ENCODE data around the gene GPR157.
"Not testable (repeated sequence)": the region's sequence is repeated elsewhere in the genome, so short reads cannot be mapped to it uniquely, and the experiment has no call there.

Gene GPR157

DNA sequence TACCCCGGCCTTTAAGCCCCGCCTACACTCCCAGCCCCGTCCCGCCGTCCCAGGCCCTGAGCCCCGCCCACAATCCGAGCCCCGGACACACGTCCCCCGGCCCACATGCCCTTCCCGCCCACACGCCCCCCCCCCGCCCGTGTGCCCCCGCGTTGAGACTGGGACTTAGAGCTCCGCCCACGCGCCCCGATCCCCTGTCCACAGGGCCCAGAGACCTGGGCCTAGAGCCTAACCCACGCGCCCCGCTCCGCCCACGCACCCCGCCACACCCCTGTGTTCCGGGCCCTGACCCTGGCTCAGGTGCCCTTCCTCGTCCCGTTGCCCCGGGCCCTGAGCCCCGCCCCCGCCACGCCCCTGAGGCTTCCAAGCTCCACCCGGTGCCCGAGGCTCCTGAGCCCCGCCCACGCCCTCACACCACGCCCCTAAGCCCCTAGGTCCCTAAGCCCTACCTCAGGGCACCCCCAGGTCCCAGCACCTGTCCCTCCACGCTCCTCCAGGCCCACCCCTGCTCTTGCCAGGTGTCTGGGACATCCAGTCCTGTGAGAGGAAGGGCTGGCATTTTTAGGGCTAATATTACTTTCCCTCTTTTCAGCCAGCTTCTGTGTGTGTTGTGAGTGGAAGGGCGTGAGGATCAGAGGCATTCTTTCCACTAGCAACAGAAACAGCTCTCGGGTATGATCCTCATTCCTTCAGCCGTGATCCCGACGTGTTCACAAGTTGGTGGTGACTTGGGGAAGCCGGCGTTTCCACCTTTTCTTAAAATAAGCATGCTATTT is 552 bp upstream of the GPR157 start:
- peaks cover 13% of the 10 kb centered on the region for H3K27me3 ChIP-seq (ENCODE audit: low read depth, low read length)
- no peaks in the 10 kb centered on the region for H3K79me2 ChIP-seq (ENCODE audit: low read length)
- peaks cover 9% of the 10 kb centered on the region; the same call in 1 of the 2 replicates for H3K4me1 ChIP-seq (ENCODE audit: low read length)
- no peak for TF ChIP-seq CTCF (IDR thresholded peaks at IDR 0.05; ENCODE audit: low read depth, low read length)
- H3K9ac ChIP-seq (ENCODE audit: low read length), result peak overlapping the region; percentile 30; the same call in 1 of the 2 replicates
- H2AFZ ChIP-seq (ENCODE audit: low read depth, low read length), result peak overlapping the region; percentile 91
- peak overlapping the region; percentile 88 for H3K4me2 ChIP-seq (ENCODE audit: low read length)
- H3K27ac ChIP-seq (ENCODE audit: low read length), result no peak overlapping the region
- no peaks in the 10 kb centered on the region for H3K36me3 ChIP-seq (replicated peaks; ENCODE audit: low read depth, low read length)
- no peaks in the 10 kb centered on the region for H3K9me3 ChIP-seq (ENCODE audit: insufficient read depth, low read length)
- no peaks in the 10 kb centered on the region for H4K20me1 ChIP-seq (ENCODE audit: insufficient read depth, low read length)
- H3K4me3 ChIP-seq (ENCODE audit: low read length), result peak overlapping the region; percentile 82

- Histone ChIP-seq H3K27me3 (ENCODE audit: low read depth, low read length) (peaks cover 7% of the 10 kb centered on the region; the same call in 1 of the 2 replicates), H3K9me3 (ENCODE audit: insufficient read depth, low read length) (no peaks in the 10 kb centered on the region), H3K4me3 (ENCODE audit: low read length) (no peak overlapping the region), H3K27ac (ENCODE audit: low read length) (no peak overlapping the region), H4K20me1 (ENCODE audit: insufficient read depth, low read length) (no peaks in the 10 kb centered on the region), H3K4me1 (ENCODE audit: low read length) (peaks cover 9% of the 10 kb centered on the region; the same call in 1 of the 2 replicates), H3K4me2 (ENCODE audit: low read length) (no peak overlapping the region), H3K36me3 (replicated peaks; ENCODE audit: low read depth, low read length) (no peaks in the 10 kb centered on the region), H3K9ac (ENCODE audit: low read length) (no peak overlapping the region), H3K79me2 (ENCODE audit: low read length) (no peaks in the 10 kb centered on the region), H2AFZ (ENCODE audit: low read depth, low read length) (no peak overlapping the region)
- no peak for TF ChIP-seq CTCF (IDR thresholded peaks at IDR 0.05; ENCODE audit: low read depth, low read length)
- no peak for TF ChIP-seq EZH2phosphoT487 (IDR thresholded peaks at IDR 0.05; ENCODE audit: low read depth)
These were observed 759 bp downstream of the GPR157 start for GRCh38 chr1:9128166-9128519.

DNA sequence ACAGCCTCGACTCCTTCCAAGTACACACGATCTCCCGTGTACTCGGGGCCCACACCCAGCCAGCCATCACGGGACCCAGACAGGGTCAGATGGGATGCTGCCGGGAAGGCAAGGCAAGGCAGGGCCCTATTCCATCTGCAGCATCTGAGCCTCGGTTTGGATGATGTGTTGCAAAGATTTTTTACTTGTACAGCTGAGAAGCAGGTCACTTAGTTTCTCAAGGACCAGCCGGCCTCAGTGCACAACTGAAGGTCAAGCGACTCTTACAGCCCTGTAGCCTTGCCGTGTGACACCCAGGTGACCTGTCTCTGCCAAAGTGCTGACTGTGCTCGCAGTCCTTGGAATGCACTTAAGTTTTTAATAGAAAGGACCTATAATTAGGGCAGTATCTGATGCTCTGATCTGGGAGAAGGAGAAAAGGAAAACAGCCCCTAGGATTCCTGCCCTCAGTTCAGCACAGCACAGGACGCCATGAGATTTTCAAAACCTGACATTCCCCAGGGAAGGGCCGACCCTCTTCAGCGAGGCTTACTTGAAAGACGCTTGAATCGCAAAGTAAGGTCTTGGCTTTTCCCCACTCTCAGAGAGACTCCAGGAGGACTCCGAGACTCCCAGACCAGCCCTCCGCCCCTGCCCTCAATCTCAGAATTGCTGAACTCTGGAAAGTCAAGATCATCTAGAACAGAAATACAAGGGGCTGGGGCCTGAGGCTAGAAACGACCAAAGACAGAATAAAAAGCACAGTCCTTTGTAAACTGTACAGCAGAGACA is 1.3 kb downstream of the GPR157 start:
- Histone ChIP-seq H3K36me3 (replicated peaks; ENCODE audit: low read depth, low read length) (no peaks in the 10 kb centered on the region), H3K4me2 (ENCODE audit: low read length) (no peak overlapping the region), H4K20me1 (ENCODE audit: insufficient read depth, low read length) (no peaks in the 10 kb centered on the region), H3K9me3 (ENCODE audit: insufficient read depth, low read length) (no peaks in the 10 kb centered on the region), H3K27me3 (ENCODE audit: low read depth, low read length) (peaks cover 7% of the 10 kb centered on the region; the same call in 1 of the 2 replicates), H3K4me3 (ENCODE audit: low read length) (no peak overlapping the region), H3K79me2 (ENCODE audit: low read length) (no peaks in the 10 kb centered on the region), H2AFZ (ENCODE audit: low read depth, low read length) (no peak overlapping the region), H3K9ac (ENCODE audit: low read length) (no peak overlapping the region), H3K27ac (ENCODE audit: low read length) (no peak overlapping the region), H3K4me1 (ENCODE audit: low read length) (peaks cover 10% of the 10 kb centered on the region)
- TF ChIP-seq CTCF (IDR thresholded peaks at IDR 0.05; ENCODE audit: low read depth, low read length) (no peak), EZH2phosphoT487 (IDR thresholded peaks at IDR 0.05; ENCODE audit: low read depth) (no peak)

GRCh38 chr1:9126511-9126910 is 2.4 kb downstream of the GPR157 start:
- peaks cover 17% of the 10 kb centered on the region for H3K4me1 ChIP-seq (ENCODE audit: low read length)
- H3K79me2 ChIP-seq (ENCODE audit: low read length), result no peaks in the 10 kb centered on the region
- no peak overlapping the region for H3K4me2 ChIP-seq (ENCODE audit: low read length)
- H3K27me3 ChIP-seq (ENCODE audit: low read depth, low read length), result peaks cover 7% of the 10 kb centered on the region; the same call in 1 of the 2 replicates
- no peaks in the 10 kb centered on the region for H3K9me3 ChIP-seq (ENCODE audit: insufficient read depth, low read length)
- H3K27ac ChIP-seq (ENCODE audit: low read length), result no peak overlapping the region
- no peak for TF ChIP-seq CTCF (IDR thresholded peaks at IDR 0.05; ENCODE audit: low read depth, low read length)
- no peak for TF ChIP-seq EZH2phosphoT487 (IDR thresholded peaks at IDR 0.05; ENCODE audit: low read depth)
- H3K4me3 ChIP-seq (ENCODE audit: low read length), result no peak overlapping the region
- no peak overlapping the region for H3K9ac ChIP-seq (ENCODE audit: low read length)
- no peaks in the 10 kb centered on the region for H3K36me3 ChIP-seq (replicated peaks; ENCODE audit: low read depth, low read length)
- no peaks in the 10 kb centered on the region for H4K20me1 ChIP-seq (ENCODE audit: insufficient read depth, low read length)
- H2AFZ ChIP-seq (ENCODE audit: low read depth, low read length), result no peak overlapping the region

DNA sequence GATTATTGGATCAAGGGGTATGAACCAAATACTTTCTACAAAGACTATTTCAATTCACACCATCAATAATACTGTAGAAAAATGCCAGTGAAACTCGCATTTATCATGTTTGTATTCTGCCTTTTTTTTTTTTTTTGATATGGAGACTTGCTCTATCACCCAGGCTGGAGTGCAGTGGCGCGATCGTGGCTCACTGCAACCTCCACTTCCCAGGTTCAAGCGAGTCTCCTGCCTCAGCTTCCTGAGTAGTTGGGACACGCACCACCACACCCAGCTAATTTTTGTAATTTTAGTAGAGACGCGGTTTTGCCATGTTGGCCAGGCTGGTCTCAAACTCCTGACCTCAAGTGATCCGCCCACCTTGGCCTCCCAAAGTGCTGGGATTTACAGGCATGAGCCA is 3.1 kb downstream of the GPR157 start:
- H3K79me2 ChIP-seq (ENCODE audit: low read length); H3K4me2 ChIP-seq (ENCODE audit: low read length); H3K27me3 ChIP-seq (ENCODE audit: low read depth, low read length); H3K9me3 ChIP-seq (ENCODE audit: insufficient read depth, low read length); H3K27ac ChIP-seq (ENCODE audit: low read length); H3K9ac ChIP-seq (ENCODE audit: low read length); H3K36me3 ChIP-seq (replicated peaks; ENCODE audit: low read depth, low read length); H4K20me1 ChIP-seq (ENCODE audit: insufficient read depth, low read length); H2AFZ ChIP-seq (ENCODE audit: low read depth, low read length); H3K4me3 ChIP-seq (ENCODE audit: low read length): not testable (repeated sequence)
- H3K4me1 ChIP-seq (ENCODE audit: low read length), result peaks cover 16% of the 10 kb centered on the region
